GM12878 (cell line): ENCODE data around the gene PTP4A1. TPM values are rescaled to one million over a fixed set of nuclear protein-coding genes. Genes with fewer than 3 reads are reported as not detected.

Experiments
- ATAC-seq: fragments of 200-7000 bp; cut with Tn5 transposase; 3 replicates; pipeline ENCODE4 v1.9.1; 2020; ENCODE audit warnings: mild to moderate bottlenecking, moderate library complexity
- BruUV-seq: library from RNA; stranded (reverse); fragments of 400-500 nt; replicated peaks from 2 replicates; lab custom pipeline; 2021; lab: Mats Ljungman, UMichigan
- CTCF ChIA-PET: fragments of 300-600 bp; sonication (Branson Sonifier 250); formaldehyde crosslinking; extraction: SDS; loops from one replicate; lab custom pipeline; 2021; ENCODE audit warnings: inconsistent platforms; lab: Yijun Ruan, JAX
- POLR2A ChIA-PET: fragments of 350-600 bp; formaldehyde crosslinking; extraction: SDS; loops from one replicate; lab custom pipeline; 2021; ENCODE audit warnings: inconsistent platforms; lab: Charles Lee
- RAD21 ChIA-PET: fragments of 300-600 bp; sonication (Branson Sonifier 250); formaldehyde crosslinking; loops from one replicate; lab custom pipeline; 2023; ENCODE audit warnings: antibody characterized with exemption; ENCODE audit not compliant: unreplicated experiment; lab: Charles Lee
- SMC1A ChIA-PET: fragments of 300-600 bp; sonication (Branson Sonifier 250); formaldehyde crosslinking; loops from one replicate; lab custom pipeline; 2023; ENCODE audit not compliant: unreplicated experiment, uncharacterized antibody; lab: Charles Lee
- DNase-seq: peaks from one replicate; pipeline ENCODE4 v3.0.0-alpha.2; 2011; ENCODE audit warnings: low read depth, low spot score
- FAIRE-seq: peaks from 3 replicates; lab custom pipeline; 2011; peaks lifted over from hg19 to GRCh38; lab: Jason Lieb, UNC
- H2AFZ ChIP-seq: 2 replicates; pipeline ENCODE4 v1.6.0; 2011; ENCODE audit warnings: low read depth, low read length, control low read depth; ENCODE audit not compliant: control insufficient read depth
- H3K27ac ChIP-seq: 2 replicates; pipeline ENCODE4 v1.5.1; 2011; ENCODE audit warnings: control low read depth; ENCODE audit not compliant: control insufficient read depth, insufficient read depth
- H3K27me3 ChIP-seq, 2 experiments: replicated peaks in 1 of 2; 2 replicates each; pipeline versions ENCODE4 v1.6.0 to v1.6.1; 2011; ENCODE audit warnings: low read length in 1 of 2; ENCODE audit not compliant: control insufficient read depth in 2 of 2, insufficient read depth in 2 of 2
- H3K36me3 ChIP-seq, 2 experiments: 2 replicates each; pipeline ENCODE4 v1.5.1; 2011; ENCODE audit warnings: low read length in 1 of 2; ENCODE audit not compliant: control insufficient read depth in 2 of 2, insufficient read depth in 2 of 2
- H3K4me1 ChIP-seq: 2 replicates; pipeline ENCODE4 v1.6.1; 2011; ENCODE audit warnings: mild to moderate bottlenecking, low read length, moderate library complexity, mixed read lengths; ENCODE audit not compliant: control insufficient read depth, insufficient read depth
- H3K4me2 ChIP-seq: 2 replicates; pipeline ENCODE4 v1.6.0; 2011; ENCODE audit warnings: control low read depth; ENCODE audit not compliant: control insufficient read depth, insufficient read depth
- H3K4me3 ChIP-seq: fragments of 200-600 bp; sonication (generic); 2 replicates; pipeline ENCODE4 v1.5.1; 2016
- H3K79me2 ChIP-seq: 2 replicates; pipeline ENCODE4 v1.6.0; 2011; ENCODE audit warnings: low read length; ENCODE audit not compliant: control insufficient read depth, insufficient read depth
- H3K9ac ChIP-seq: 2 replicates; pipeline ENCODE4 v1.8.0; 2011; ENCODE audit warnings: low read length, control low read depth, mixed read lengths; ENCODE audit not compliant: control insufficient read depth, insufficient read depth
- H3K9me3 ChIP-seq: replicated peaks from 3 replicates; pipeline ENCODE4 v1.5.1; 2011; ENCODE audit warnings: mild to moderate bottlenecking, low read length; ENCODE audit not compliant: control insufficient read depth, insufficient read depth
- H4K20me1 ChIP-seq: 2 replicates; pipeline ENCODE4 v1.6.0; 2011; ENCODE audit not compliant: control insufficient read depth, insufficient read depth
- CBFB ChIP-seq: IDR thresholded peaks from 2 replicates; pipeline ENCODE4 v1.6.1; 2016; ENCODE audit warnings: antibody characterized with exemption, low read depth
- EZH2 ChIP-seq: IDR thresholded peaks from 2 replicates; pipeline ENCODE4 v1.6.1; 2012; ENCODE audit warnings: low read depth, mild to moderate bottlenecking, control low read depth, inconsistent platforms, low read length, borderline replicate concordance; ENCODE audit not compliant: control insufficient read depth
- FOXK2 ChIP-seq: fragments of 450-650 bp; IDR thresholded peaks from 2 replicates; pipeline ENCODE4 v1.6.1; 2017; ENCODE audit warnings: mild to moderate bottlenecking, moderate library complexity
- HDAC6 ChIP-seq: fragments of 200-600 bp; sonication (generic); IDR thresholded peaks from one replicate; pipeline ENCODE4 v1.8.0; 2017; ENCODE audit warnings: antibody characterized with exemption; ENCODE audit not compliant: unreplicated experiment
- IKZF1 ChIP-seq: fragments of 450-650 bp; conservative IDR thresholded peaks from 2 replicates; pipeline ENCODE4 v1.6.1; 2017; ENCODE audit warnings: antibody characterized with exemption, mild to moderate bottlenecking
- JUNB ChIP-seq: IDR thresholded peaks from 2 replicates; pipeline ENCODE4 v1.6.1; 2016; ENCODE audit warnings: antibody characterized with exemption, mild to moderate bottlenecking
- RCOR1 ChIP-seq: conservative IDR thresholded peaks from 2 replicates; pipeline ENCODE4 v1.6.1; 2012; ENCODE audit warnings: low read depth, low read length, improper control_type of control experiment
- WRNIP1 ChIP-seq: IDR thresholded peaks from 2 replicates; pipeline ENCODE4 v1.6.1; 2011; ENCODE audit warnings: low read depth, low read length, improper control_type of control experiment, borderline replicate concordance
- ZNF274 ChIP-seq: IDR thresholded peaks from one replicate; pipeline ENCODE4 v1.8.0; 2011; ENCODE audit not compliant: insufficient read length, insufficient read depth
- WGBS: methylation state at CpG from one replicate; pipeline ENCODE4 v1.1.6; 2016; ENCODE audit warnings: low lambda C conversion rate; ENCODE audit not compliant: insufficient replicate concordance, insufficient coverage; ENCODE audit errors: missing lambda C conversion rate; 5-methylcytosine and 5-hydroxymethylcytosine counted together
- in situ Hi-C: fragments of 300-500 bp; cut with MboI; formaldehyde crosslinking; loops from 9 replicates; pipeline ENCODE4 v1.14.3; 2018; ENCODE audit warnings: mixed read lengths
- intact Hi-C: fragments of 100-400 bp; cut with micrococcal nuclease; formaldehyde crosslinking; loops from one replicate; pipeline ENCODE4 v1.14.2; 2022; ENCODE audit not compliant: unreplicated experiment
- polyA plus RNA-seq, 11 experiments: library from polyadenylated mRNA; depleted of rRNA in 4 of 11; unstranded in 6 of 11; stranded (reverse) in 5 of 11; fragments of >200 nt; fragmentation: Nextera tagmentation in 4 of 11; fragmentation: Illumina TruSeq in 1 of 11; extraction: Ambion mirVana in 4 of 11; extraction: Trizol in 1 of 11; gene quantifications; 1 replicate in 1 of 11; 2 replicates in 10 of 11; pipeline versions ENCODE4 v1.2.1 to v1.2.3, GENCODE V29; 2011 to 2016; ENCODE audit warnings: inconsistent platforms in 2 of 11, missing spikeins in 2 of 11, low read depth in 1 of 11
- total RNA-seq, 4 experiments: library from RNA; depleted of rRNA in 3 of 4; stranded (reverse); fragments of >200 nt in 3 of 4; fragmentation: Illumina TruSeq in 1 of 4; extraction: Trizol in 1 of 4; gene quantifications; 2 replicates each; pipeline versions ENCODE4 v1.2.1 to v1.2.3, GENCODE V29; 2013 to 2021

Gene PTP4A1
- total and polyA plus RNA-seq, 10 of the 15 experiments (the other 5 are each of a cell fraction or from before 2014, with no cell fraction given): 8.5 to 190 (median 46.4) TPM; not detected in 2

DNA sequence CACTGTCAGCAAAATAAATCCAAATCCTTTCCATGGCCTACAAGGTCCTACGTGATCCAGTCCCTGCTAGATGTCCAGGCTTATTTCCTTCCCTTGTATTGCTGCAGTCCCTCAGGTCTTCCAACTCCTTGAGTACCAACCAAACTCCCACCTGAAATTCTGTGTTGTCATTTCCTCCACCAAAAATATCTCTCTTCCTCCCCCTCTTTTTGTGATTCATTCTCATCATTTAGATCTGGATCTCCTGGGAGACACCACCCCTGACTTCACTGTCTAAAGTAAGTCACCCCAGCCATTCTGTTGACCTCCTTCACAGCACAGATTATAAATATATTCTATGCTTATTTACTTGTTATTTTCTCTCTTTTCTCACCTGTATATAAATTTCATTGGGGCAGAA lies 9.0 kb upstream of the PTP4A1 start:
- ATAC-seq: no peak
- CTCF ChIA-PET: no interaction called here
- no TSS peak for BruUV-seq
- SMC1A ChIA-PET: no interaction called here
- RAD21 ChIA-PET: no interaction called here
- no peak for DNase-seq
- no peaks in the 10 kb centered on the region for H3K36me3 ChIP-seq
- H3K4me1 ChIP-seq: 0 out of 2 replicates have a peak, but pooled peaks cover 1% of the 10 kb centered on the region
- no peak overlapping the region for H3K4me2 ChIP-seq
- TF ChIP-seq FOXK2: no peak
- H3K9ac ChIP-seq: no peak overlapping the region
- H3K9me3 ChIP-seq: no peaks in the 10 kb centered on the region; the same call in 2 of the 3 replicates
- in situ Hi-C loops (no loop called here), intact Hi-C loops (no loop called here)
- no peak overlapping the region for H3K27ac ChIP-seq
- WGBS: 90% methylated on average over 1 of the region's 1 CpG
- no peaks in the 10 kb centered on the region for H3K79me2 ChIP-seq
- no peak overlapping the region for H2AFZ ChIP-seq
- no peaks in the 10 kb centered on the region for H3K27me3 ChIP-seq
- POLR2A ChIA-PET: interaction anchor here (0.5 kb wide), 1 partner anchor 7 kb away, joined by 3 read pairs; no protein-coding TSS in a partner anchor
- H3K4me3 ChIP-seq: no peak overlapping the region
- H4K20me1 ChIP-seq: no peaks in the 10 kb centered on the region
- FAIRE-seq: no peak

DNA sequence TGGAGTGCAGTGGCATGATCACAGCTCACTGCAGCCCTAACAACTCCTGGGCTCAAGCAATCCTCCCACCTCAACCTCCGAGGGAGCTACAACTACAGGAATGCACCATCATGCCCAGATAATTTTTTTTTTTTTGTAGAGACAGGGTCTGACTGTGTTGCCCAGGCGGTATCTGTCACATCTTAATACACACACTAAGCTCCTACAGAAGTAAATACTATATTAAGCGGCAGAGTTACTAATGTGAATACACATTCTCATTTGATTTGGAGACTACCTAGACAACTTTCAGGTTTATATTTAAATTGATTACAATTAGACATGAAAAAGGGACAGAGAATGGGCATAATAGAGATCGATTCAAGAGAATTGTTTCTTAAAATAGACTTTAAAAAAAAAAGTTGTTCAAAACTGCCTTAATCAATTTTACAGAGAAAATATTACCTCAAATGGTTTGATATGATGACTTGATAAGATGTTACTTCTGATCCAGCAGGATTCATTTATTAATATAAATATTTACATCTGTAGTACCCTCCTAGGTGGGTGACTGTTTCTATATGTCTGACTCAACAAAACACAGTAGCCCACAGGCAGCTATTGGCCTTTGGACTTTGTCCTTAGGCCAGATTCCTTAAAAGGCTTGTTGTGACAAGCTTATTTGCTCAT lies 7.1 kb upstream of the PTP4A1 start:
- ChIA-PET POLR2A (interaction anchor here (0.6 to 2.1 kb wide), 4 partner anchors 11 to 213 kb away, joined by 3 to 4 read pairs (median 4); no protein-coding TSS in a partner anchor), CTCF (interaction anchor here (0.5 to 2.1 kb wide), 11 partner anchors 9 to 212 kb away, joined by 3 to 9 read pairs (median 3); no protein-coding TSS in a partner anchor), RAD21 (interaction anchor here (0.6 to 2.2 kb wide), 8 partner anchors 9 to 212 kb away, joined by 3 to 9 read pairs (median 3); no protein-coding TSS in a partner anchor), SMC1A (interaction anchor here (0.7 to 2.6 kb wide), 13 partner anchors 8 to 213 kb away, joined by 3 to 14 read pairs (median 4); no protein-coding TSS in a partner anchor)
- H3K4me1 ChIP-seq: no peaks in the 10 kb centered on the region
- no TSS peak for BruUV-seq
- ATAC-seq (no peak), FAIRE-seq (no peak), DNase-seq (no peak)
- no peak for TF ChIP-seq RCOR1
- no peak for TF ChIP-seq HDAC6
- TF ChIP-seq ZNF274: no peak
- TF ChIP-seq CBFB: no peak
- no peak for TF ChIP-seq IKZF1
- TF ChIP-seq JUNB: no peak
- no peak for TF ChIP-seq EZH2
- no peak for TF ChIP-seq WRNIP1
- H3K79me2 ChIP-seq: no peaks in the 10 kb centered on the region
- no peak overlapping the region for H3K27ac ChIP-seq
- H4K20me1 ChIP-seq: no peaks in the 10 kb centered on the region
- H3K9ac ChIP-seq: no peak overlapping the region
- no peak overlapping the region for H2AFZ ChIP-seq
- no peaks in the 10 kb centered on the region for H3K27me3 ChIP-seq
- intact Hi-C loops: no loop called here
- H3K9me3 ChIP-seq: no peaks in the 10 kb centered on the region; the same call in 2 of the 3 replicates
- in situ Hi-C loops: no loop called here
- no peak overlapping the region for H3K4me2 ChIP-seq
- H3K4me3 ChIP-seq: no peak overlapping the region
- WGBS: 69% methylated on average over 4 of the region's 4 CpGs
- H3K36me3 ChIP-seq: no peaks in the 10 kb centered on the region
